SK-N-MC (cell line): ENCODE measurements around the gene NCF2.

ENCODE experiments used
- EZH2 ChIP-seq: fragments of 200-600 bp; sonication (generic); IDR thresholded peaks from one replicate; pipeline ENCODE4 v1.6.1; 2017; ENCODE audit warnings: antibody characterized with exemption
- FOXP2 ChIP-seq: optimal IDR thresholded peaks from 2 replicates; pipeline ENCODE3; 2011; ENCODE audit warnings: mild to moderate bottlenecking, moderate library complexity; ENCODE audit not compliant: insufficient read depth; ENCODE audit errors: extremely low read length, control extremely low read depth
- POLR2AphosphoS5 ChIP-seq: IDR thresholded peaks from 2 replicates; pipeline ENCODE4 v1.6.1; 2012; ENCODE audit warnings: mild to moderate bottlenecking, low read depth, low read length, borderline replicate concordance

GRCh38 chr1:183554577-183554976 is 35.7 kb downstream of the NCF2 start:
- TF ChIP-seq POLR2AphosphoS5: no peak
- no peak for TF ChIP-seq FOXP2
- no peak for TF ChIP-seq EZH2
